IMR-90 (cell line): ENCODE results near the gene ZNF598.

Source experiments
- BHLHE40 ChIP-seq: fragments of 150-350 bp; IDR thresholded peaks from 2 replicates; pipeline ENCODE4 v1.6.1; 2016; ENCODE audit warnings: mild to moderate bottlenecking, low read depth, low read length
- CEBPB ChIP-seq: IDR thresholded peaks from 2 replicates; pipeline ENCODE4 v1.6.1; 2012; ENCODE audit warnings: low read depth, low read length, improper control_type of control experiment
- FOS ChIP-seq: fragments of 150-350 bp; IDR thresholded peaks from 2 replicates; pipeline ENCODE4 v1.6.1; 2016; ENCODE audit warnings: low read depth, low read length
- MAZ ChIP-seq: IDR thresholded peaks from 2 replicates; pipeline ENCODE4 v1.6.1; 2012; ENCODE audit warnings: low read depth, mild to moderate bottlenecking, low read length, improper control_type of control experiment, moderate library complexity, borderline replicate concordance
- POLR2A ChIP-seq: IDR thresholded peaks from 2 replicates; pipeline ENCODE4 v1.6.1; 2012; ENCODE audit warnings: mild to moderate bottlenecking, low read depth, low read length
- RCOR1 ChIP-seq: IDR thresholded peaks from 2 replicates; pipeline ENCODE4 v1.6.1; 2012; ENCODE audit warnings: mild to moderate bottlenecking, low read length, improper control_type of control experiment; ENCODE audit not compliant: insufficient replicate concordance
- RFX5 ChIP-seq: IDR thresholded peaks from 2 replicates; pipeline ENCODE4 v1.8.0; 2012; ENCODE audit warnings: low read depth, mild to moderate bottlenecking, low read length, moderate library complexity
- SMC3 ChIP-seq: fragments of 150-350 bp; IDR thresholded peaks from 2 replicates; pipeline ENCODE4 v1.6.1; 2016; ENCODE audit warnings: low read depth, mild to moderate bottlenecking, antibody characterized with exemption, low read length, moderate library complexity
- TF ChIP-seq, protein P1 (sequence below): conservative IDR thresholded peaks from 2 replicates; pipeline ENCODE4 v1.5.1; 2012; ENCODE audit warnings: mild to moderate bottlenecking, low read depth, low read length, improper control_type of control experiment
- TF ChIP-seq, protein P2 (sequence below): fragments of 150-350 bp; IDR thresholded peaks from 2 replicates; pipeline ENCODE4 v1.6.1; 2016; ENCODE audit warnings: low read depth, mild to moderate bottlenecking, low read length, moderate library complexity, borderline replicate concordance

DNA sequence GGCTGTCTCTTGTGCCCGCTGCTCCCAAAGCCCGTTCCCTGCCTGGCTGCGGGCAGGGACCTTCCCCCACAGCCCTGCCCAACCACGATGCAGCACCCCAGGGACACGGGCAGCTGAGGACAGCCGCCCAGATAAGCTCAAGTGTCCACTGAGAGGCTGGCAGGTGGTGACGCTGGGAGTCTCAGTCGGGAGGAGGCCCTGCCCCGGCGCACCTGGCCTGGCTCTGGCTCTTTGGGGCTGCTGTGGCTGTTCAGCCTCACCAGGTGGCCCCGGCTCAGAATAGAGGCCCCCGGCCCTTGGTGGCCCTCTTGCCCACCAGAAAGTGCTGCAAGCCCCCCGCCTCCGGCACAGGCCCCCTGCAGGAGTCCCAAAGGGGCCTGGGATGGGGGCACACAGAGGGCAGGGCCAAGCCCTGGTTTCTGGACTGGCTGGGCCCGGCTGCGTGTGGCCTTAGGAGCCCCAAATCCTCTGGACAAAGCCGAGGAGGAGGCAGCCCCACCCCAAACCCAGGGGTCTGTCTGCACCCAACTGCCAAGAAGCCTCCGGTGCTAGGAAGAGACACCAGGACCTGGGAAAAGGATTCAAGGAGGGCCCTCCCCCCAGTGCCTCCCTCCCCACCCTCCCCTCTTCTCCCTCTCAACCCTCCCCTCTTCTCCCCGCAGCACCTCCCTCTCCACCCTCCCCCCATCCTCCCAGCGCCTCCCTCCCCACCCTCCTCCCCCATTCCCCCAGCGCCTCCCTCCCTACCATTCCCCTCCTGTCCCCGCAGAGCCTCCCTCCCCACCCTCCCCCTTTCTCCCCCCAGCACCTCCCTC is 32.8 kb upstream of the ZNF598 start:
- TF ChIP-seq, protein P1, sequence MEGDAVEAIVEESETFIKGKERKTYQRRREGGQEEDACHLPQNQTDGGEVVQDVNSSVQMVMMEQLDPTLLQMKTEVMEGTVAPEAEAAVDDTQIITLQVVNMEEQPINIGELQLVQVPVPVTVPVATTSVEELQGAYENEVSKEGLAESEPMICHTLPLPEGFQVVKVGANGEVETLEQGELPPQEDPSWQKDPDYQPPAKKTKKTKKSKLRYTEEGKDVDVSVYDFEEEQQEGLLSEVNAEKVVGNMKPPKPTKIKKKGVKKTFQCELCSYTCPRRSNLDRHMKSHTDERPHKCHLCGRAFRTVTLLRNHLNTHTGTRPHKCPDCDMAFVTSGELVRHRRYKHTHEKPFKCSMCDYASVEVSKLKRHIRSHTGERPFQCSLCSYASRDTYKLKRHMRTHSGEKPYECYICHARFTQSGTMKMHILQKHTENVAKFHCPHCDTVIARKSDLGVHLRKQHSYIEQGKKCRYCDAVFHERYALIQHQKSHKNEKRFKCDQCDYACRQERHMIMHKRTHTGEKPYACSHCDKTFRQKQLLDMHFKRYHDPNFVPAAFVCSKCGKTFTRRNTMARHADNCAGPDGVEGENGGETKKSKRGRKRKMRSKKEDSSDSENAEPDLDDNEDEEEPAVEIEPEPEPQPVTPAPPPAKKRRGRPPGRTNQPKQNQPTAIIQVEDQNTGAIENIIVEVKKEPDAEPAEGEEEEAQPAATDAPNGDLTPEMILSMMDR = no peak
- no peak for TF ChIP-seq MAZ
- no peak for TF ChIP-seq FOS
- TF ChIP-seq SMC3 = no peak
- no peak for TF ChIP-seq POLR2A
- TF ChIP-seq RFX5 = no peak
- no peak for TF ChIP-seq CEBPB
- TF ChIP-seq, protein P2, sequence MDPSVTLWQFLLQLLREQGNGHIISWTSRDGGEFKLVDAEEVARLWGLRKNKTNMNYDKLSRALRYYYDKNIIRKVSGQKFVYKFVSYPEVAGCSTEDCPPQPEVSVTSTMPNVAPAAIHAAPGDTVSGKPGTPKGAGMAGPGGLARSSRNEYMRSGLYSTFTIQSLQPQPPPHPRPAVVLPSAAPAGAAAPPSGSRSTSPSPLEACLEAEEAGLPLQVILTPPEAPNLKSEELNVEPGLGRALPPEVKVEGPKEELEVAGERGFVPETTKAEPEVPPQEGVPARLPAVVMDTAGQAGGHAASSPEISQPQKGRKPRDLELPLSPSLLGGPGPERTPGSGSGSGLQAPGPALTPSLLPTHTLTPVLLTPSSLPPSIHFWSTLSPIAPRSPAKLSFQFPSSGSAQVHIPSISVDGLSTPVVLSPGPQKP = no peak
- no peak for TF ChIP-seq BHLHE40
- no peak for TF ChIP-seq RCOR1
